ENCODE results near the gene MTPN.

The MTPN gene

GRCh38 chr7:135977007-135977741 is at the start of gene MTPN:
Gene MTPN (minus strand): TSS chr7:135977359. CDS start chr7:135977100, 259 bp downstream.
- DNase-seq (peak; percentile 99), ATAC-seq (peak; percentile 94)

- no peak for ATAC-seq
- no peak for DNase-seq
Measured at GRCh38 chr7:136026209-136026608, 49.0 kb upstream of the MTPN start.

GRCh38 chr7:136023134-136023869 is 46.1 kb upstream of the MTPN start:
- no peak for ATAC-seq
- no peak for DNase-seq

GRCh38 chr7:136020556-136020955 is 43.4 kb upstream of the MTPN start:
- DNase-seq (no peak), ATAC-seq (no peak)

GRCh38 chr7:136018104-136018503 is 40.9 kb upstream of the MTPN start:
- no peak for DNase-seq
- ATAC-seq: no peak

- no peak for DNase-seq
- ATAC-seq: peak; percentile 98
Measured at GRCh38 chr7:136016649-136017395, 39.7 kb upstream of the MTPN start.

- ATAC-seq: no peak
Measured at GRCh38 chr7:136015638-136016037, 38.5 kb upstream of the MTPN start.

GRCh38 chr7:136014659-136015058 is 37.5 kb upstream of the MTPN start:
- no peak for DNase-seq

More at GRCh38 chr7:136015638-136016037, 38.5 kb upstream of the MTPN start:
- DNase-seq: no peak

GRCh38 chr7:136012238-136012637 is 35.1 kb upstream of the MTPN start:
- ATAC-seq (no peak), DNase-seq (no peak)

More at GRCh38 chr7:136014659-136015058, 37.5 kb upstream of the MTPN start:
- ATAC-seq: no peak

- DNase-seq: no peak
- ATAC-seq: no peak
Measured at GRCh38 chr7:136009488-136010079, 32.4 kb upstream of the MTPN start.

GRCh38 chr7:136006208-136006607 is 29.0 kb upstream of the MTPN start:
- DNase-seq (no peak), ATAC-seq (no peak)

GRCh38 chr7:136004083-136004482 is 26.9 kb upstream of the MTPN start:
- DNase-seq (no peak), ATAC-seq (no peak)

GRCh38 chr7:136002802-136003201 is 25.6 kb upstream of the MTPN start:
- DNase-seq (no peak), ATAC-seq (no peak)

GRCh38 chr7:136000288-136000913 is 23.2 kb upstream of the MTPN start:
- DNase-seq (no peak), ATAC-seq (no peak)

GRCh38 chr7:135998081-135998480 is 20.9 kb upstream of the MTPN start:
- ATAC-seq (no peak), DNase-seq (no peak)

GRCh38 chr7:135995748-135996147 is 18.6 kb upstream of the MTPN start:
- no peak for ATAC-seq
- no peak for DNase-seq

GRCh38 chr7:135994466-135995205 is 17.5 kb upstream of the MTPN start:
- DNase-seq (no peak), ATAC-seq (no peak)

- no peak for ATAC-seq
- no peak for DNase-seq
Measured at GRCh38 chr7:135993950-135994349, 16.8 kb upstream of the MTPN start.

GRCh38 chr7:135991906-135992305 is 14.7 kb upstream of the MTPN start:
- DNase-seq: no peak
- ATAC-seq: no peak

- DNase-seq (no peak), ATAC-seq (no peak)
Measured at GRCh38 chr7:135991322-135991721, 14.2 kb upstream of the MTPN start.

GRCh38 chr7:135990258-135990657 is 13.1 kb upstream of the MTPN start:
- ATAC-seq: no peak

More at GRCh38 chr7:135990258-135990657, 13.1 kb upstream of the MTPN start:
- DNase-seq: no peak
